GM15510 (cell line): ENCODE results near the gene WDR72.

Source experiments
- POLR2A ChIP-seq: IDR thresholded peaks from 3 replicates; pipeline ENCODE4 v1.6.1; 2011; ENCODE audit warnings: borderline replicate concordance; ENCODE audit not compliant: insufficient read length; ENCODE audit errors: extremely low read depth

The WDR72 gene

DNA sequence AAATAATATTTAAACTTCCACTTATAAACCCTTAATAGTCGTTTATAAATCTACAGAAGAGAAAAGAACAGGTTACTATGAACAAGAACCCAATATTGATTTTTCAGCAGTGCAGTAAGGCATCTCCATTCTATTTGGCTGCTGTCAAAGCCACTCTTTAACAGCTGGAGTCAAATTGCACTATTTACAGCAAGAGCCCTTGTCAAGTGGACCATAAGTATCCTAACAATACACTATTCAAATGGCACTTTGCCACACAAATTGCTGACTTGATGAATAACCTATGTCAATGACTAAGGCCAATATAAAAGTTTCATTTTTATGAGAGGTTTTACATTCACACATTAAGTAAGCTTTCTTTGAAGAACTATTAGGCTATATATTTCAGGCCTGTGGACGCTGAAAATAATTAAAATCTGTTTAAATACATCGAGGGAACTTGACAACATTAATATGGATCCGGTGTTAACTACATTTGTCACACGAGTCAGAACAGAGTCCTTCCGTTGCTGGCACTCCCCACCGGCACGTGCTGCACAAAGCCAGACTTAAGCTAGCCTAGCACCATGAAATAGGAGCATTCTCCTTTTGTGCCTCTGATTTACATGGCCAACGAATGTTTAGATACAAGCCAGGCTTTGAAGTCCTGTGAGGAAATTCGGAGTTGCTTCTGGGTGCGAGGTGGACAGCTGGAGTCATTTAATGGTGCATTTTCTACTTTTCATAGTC is 100.5 kb downstream of the WDR72 start:
- no peak for TF ChIP-seq POLR2A

GRCh38 chr15:53658255-53658654 is 101.2 kb downstream of the WDR72 start:
- TF ChIP-seq POLR2A = no peak

DNA sequence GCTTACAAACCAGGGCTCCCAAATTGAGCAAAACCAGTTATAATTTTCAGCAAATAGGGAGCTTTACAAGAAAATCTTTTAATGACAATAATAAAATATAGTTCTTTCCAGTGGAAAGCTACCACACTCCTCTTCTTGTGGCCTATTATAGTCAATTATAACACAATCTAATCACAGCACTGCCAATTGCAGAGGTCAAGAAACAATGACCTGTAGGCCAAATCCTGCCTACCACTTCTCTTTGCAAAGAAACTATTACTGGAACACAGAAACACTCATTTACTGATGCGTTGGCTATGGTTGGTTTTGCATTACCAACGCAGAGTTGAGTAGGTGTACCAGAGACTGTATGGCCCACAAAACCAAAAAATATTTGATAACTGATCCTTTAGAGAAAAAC is 110.5 kb downstream of the WDR72 start:
- TF ChIP-seq POLR2A = no peak

GRCh38 chr15:53644660-53645059 is 114.8 kb downstream of the WDR72 start:
- no peak for TF ChIP-seq POLR2A

DNA sequence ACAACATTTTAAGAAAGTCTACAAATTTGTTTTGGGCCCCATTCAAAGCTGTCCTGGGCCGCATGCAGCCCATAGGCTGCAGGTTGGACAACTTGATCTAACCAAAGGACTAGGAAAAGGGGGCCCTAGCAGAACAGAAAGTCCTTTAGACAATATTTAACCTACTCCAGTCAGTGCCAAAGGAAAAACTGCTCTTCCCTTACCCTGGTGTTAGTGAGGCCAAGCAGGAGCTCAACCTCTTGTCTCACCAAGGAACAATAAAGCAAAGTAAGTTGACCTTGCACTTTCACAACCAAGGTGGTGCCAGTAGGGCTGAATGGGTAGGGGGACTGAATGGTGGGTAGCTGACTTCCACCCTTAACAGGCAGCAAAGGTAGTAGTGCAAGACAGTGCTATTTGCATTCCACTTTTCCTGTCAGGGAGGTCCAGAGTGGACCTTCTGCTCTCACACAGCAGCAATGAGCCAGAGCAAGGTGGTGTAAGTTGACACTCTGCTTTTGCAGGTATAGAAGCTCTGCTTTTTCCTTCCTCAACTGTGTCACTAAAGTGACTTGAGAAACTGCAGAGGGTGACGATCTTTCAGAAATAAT is 124.9 kb downstream of the WDR72 start:
- TF ChIP-seq POLR2A = no peak

GRCh38 chr15:53627279-53627678 is 132.2 kb downstream of the WDR72 start:
- TF ChIP-seq POLR2A = no peak

DNA sequence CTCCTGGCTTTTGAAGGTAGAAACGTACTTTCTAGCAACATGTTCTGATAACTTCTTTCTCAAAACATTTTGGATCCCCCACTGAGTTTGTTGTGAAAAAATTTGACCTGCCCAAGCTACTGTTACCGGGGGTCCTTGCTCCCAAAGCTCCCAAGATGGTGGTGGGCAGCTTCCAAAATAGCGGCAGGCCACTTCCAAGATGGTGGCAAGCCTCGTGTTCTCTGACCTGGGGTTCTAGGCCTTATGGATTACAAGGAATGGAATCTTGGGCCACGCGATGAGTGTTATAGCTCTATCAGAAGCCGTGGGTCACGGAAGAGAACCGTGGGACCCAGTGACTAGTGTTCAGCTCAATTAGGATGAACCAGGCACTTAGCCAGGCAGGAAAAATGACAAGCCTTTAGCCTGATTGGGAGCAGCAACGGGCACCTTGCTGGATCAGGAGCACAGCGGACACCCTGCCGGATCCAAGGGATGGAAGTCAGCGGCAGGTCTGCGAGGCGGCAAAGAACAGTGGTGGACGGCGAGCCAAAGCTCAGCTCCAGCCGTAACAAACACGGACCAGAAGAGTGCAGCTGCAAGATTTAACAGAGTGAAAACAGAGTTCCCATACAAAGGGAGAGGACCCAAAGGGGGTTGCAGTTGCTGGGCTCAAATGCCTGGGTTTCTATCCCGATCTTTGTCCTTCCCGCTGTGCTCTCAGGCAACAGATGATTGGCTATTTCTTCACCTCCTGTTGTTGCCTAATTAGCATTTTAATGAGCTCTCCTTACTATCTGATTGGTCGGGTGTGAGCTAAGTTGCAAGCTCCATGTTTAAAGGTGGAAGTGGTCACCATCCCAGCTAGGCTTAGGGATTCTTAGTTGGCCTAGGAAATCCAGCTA is 133.3 kb downstream of the WDR72 start:
- no peak for TF ChIP-seq POLR2A

DNA sequence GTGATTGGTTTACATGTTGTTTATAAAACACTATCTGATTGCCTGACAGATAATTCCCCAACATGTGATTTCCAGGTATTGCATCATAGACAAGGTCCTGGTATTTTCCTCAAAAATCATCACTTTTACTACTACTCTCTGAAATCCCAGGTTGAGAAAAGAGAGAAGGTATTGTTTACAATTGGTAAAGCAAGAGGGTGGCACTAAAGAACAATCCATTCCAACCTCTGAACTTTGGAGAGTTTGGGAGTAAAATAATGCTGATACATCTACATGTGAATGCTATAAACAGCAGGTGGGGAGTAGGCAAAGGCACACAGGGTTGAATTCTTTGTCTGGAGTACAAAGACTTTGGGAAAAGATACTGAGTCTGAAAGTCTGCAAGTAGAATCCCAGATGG is 134.2 kb downstream of the WDR72 start:
- no peak for TF ChIP-seq POLR2A

DNA sequence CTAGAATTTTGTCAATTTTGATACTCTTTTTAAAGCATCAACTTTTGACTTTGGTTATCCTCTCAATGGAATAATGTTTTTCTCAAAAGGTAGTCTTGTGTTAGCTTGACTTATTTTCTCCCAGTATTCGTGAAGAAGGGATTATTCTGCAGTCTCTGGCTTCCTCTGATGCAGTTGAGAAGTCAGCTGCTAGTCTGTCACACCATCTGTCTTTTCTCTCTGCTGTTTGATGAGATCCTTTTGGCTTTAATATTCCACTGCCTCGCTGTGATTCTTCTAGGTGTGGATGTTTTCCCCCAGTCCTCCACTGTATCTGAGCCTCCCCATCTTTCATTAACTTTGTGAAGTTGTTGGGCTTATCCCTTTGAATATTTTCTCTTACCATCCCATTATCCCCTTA is 141.0 kb downstream of the WDR72 start:
- TF ChIP-seq POLR2A = no peak

GRCh38 chr15:53611145-53611920 is 148.1 kb downstream of the WDR72 start:
- no peak for TF ChIP-seq POLR2A

- no peak for TF ChIP-seq POLR2A
These were observed 168.4 kb downstream of the WDR72 start for GRCh38 chr15:53591041-53591440.

- TF ChIP-seq POLR2A = no peak
These were observed 169.1 kb downstream of the WDR72 start for GRCh38 chr15:53590380-53590779.

- TF ChIP-seq POLR2A = no peak
These were observed 169.9 kb downstream of the WDR72 start for GRCh38 chr15:53589520-53590057.

GRCh38 chr15:53588773-53589172 is 170.7 kb downstream of the WDR72 start:
- no peak for TF ChIP-seq POLR2A
